HL-60/S4 treated with retinoic acid at 250 ng/mL for 4 days and 3 days (cell line): ENCODE results near the gene MTPN.

Experiments used
- in situ Hi-C: fragments of 300-500 bp; cut with MboI; formaldehyde crosslinking; loops from 2 replicates; pipeline ENCODE4 v1.7.0; 2022; ENCODE audit warnings: low sequenced_read_pairs

Gene MTPN

DNA sequence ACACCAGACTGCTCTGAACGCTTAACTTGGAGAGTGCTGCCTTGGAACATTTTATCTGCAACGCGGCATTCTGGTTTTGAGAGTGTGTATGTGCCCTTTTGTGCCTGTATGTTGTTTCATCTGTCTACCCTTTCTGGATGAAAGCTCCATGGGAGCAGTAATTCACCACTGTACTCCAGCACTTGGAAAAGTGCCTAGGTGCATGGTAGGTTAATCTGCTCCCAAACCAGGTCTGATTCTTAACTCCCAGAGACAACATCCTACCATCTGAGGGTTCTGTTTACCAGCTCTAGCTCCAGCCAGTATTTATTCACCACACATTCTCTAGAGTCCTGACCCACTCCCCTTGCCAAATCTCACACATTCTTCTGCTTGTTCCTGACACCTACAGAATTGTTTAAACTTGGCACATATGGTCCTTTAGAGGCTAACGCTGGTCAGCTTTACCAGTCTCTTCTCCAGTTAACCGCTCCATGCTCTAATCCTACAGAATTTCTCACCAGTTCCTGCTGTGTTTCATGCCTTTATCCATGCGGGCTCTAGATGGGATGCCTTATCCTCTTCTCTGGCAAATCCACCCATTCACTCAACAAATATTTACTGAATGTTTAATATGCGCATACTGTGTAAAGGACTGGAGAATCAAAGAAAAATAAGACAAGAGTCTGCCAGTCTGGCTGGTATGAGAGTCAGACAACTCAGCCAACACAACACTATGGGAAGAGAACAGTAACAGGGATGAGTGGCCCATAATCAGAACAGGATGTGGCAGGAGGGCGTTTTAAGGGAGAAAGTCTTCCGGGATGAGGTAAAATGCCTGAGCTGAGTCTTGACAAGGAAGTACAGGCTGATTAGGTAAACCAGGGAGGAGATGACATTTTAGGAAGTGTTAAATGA, 46.3 kb downstream of the MTPN start:
- in situ Hi-C loops = no loop called here

DNA sequence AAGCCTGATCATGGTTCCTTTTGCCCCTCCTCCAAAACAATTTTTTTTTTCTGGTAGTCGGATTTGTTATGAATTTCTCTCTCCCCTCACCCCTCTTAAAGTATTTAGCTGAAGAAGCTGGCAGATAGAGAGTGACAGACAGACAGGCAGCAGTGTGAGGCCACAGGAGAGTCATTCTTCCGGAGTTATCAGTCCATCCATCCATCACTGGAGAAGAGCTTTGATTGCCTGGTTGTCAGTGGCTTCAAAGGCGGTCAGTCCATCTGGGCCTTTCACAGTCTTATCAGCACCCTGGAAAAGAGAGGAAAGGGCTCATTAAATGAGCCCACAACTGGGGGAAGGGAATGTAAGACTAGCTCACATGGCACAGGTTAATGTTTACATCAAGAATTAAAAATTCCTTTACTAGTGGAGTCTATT, 47.4 kb downstream of the MTPN start:
- in situ Hi-C loops = no loop called here

DNA sequence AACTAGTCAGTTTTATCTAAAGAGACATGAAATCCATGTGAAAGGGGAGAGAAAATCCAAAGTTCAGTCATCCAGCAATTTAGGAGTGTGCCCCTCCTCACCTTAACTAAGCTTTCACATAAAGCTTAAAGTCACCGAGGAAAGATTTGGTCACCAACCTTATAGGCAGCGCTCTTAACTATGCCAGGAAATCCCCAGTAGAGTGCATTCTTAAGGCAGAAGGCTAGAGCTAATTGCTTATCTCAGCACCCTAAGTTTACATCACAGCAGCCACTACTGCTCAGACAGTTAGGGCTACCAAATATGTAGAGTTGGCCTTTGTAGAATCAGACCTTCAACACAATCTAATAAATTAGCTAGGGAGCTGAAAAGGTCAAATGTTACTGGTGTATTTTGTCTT, 47.9 kb downstream of the MTPN start:
- in situ Hi-C loops = no loop called here

DNA sequence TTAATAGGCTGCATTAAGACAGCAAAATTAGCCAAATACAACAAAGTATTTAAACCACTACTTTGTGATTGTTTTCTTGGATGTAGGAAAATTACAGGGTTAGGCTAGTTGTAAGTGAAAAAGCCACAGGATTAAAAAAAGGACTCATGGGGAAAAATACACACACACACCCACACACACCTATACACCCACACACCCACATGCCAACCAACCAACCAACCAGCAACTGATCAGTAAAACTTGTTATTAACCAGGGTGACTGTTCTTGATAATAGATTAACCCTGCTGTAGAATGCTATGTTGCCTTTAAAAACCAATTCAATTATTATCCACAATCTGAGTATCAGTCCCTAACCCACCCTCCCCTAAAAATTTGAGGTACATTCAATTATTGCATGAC, 49.0 kb downstream of the MTPN start:
- in situ Hi-C loops = no loop called here

DNA sequence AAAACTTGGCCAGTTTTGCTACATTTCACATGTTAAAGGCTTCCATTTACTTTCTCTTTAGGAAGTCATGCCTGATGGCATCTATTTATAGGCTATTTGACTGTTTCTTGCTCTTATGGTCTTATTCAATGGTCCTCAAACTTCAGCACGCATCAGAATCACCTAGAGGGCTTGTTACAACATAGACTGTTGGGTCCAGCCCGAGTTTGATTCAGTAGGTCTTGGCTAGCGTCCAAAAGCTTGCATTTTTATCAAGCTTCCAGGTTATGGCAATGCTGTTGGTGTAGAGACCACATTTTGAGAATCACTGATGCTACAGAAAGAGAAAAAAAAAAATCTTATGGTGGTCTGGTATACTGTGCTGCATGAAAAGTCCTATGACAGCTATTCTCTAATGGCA, 51.9 kb downstream of the MTPN start:
- in situ Hi-C loops = no loop called here

DNA sequence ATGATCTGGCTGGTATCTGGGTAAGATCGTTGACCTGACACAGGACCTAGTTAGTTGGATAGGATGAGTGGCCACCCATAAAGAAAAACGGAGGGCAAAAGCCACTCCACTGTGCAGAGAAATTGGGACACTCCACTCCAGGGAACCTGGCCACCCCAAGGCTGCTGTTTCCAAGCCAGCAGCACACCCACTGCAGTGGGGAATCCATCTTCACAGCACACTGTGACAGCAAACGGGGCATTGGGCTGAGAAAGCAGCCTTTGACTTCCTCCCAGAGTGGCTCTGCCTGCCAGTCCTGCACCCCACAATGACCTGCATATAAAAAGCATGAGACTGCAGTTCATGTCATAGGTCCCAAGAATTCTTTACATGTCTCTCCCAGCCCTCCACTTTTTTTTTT, 52.9 kb downstream of the MTPN start:
- in situ Hi-C loops = no loop called here

DNA sequence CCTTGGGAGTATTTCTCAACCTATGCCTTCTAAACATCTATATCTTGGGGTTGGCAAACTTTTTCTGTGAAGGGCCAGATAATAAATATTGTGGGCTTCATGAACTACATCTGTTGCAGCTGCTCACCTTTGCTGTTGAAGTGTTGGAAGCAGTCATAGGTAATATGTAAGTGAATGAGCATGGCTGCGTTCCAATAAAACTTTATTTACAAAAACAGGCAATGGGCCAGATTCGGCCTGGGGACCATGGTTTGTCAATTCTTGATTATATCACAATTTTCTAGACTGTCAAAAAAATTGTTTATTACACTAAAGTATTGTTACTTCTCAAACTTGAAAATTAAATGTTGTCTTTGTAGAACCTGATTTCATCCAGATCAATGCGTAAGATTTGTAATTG, 54.9 kb downstream of the MTPN start:
- in situ Hi-C loops = no loop called here

DNA sequence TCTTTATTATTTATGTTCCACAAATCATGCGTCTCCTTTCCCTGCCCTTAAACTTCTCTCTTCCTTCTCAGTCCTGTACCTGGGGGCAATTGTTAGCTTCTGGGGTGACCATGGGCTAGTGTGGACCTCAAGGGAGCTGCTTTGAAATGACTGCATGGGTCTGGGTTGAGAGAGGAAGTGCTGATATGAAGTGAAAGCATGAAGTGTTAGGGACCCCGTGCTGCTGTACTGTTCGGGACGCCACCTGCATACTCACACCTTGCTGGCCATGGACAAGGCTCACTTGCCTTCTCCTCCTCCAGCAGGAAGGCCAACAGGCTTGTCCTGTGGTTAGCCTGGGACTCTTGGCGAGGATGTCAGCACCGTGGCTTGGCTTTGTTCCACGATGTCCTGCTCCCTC, 56.7 kb downstream of the MTPN start:
- in situ Hi-C loops = no loop called here

DNA sequence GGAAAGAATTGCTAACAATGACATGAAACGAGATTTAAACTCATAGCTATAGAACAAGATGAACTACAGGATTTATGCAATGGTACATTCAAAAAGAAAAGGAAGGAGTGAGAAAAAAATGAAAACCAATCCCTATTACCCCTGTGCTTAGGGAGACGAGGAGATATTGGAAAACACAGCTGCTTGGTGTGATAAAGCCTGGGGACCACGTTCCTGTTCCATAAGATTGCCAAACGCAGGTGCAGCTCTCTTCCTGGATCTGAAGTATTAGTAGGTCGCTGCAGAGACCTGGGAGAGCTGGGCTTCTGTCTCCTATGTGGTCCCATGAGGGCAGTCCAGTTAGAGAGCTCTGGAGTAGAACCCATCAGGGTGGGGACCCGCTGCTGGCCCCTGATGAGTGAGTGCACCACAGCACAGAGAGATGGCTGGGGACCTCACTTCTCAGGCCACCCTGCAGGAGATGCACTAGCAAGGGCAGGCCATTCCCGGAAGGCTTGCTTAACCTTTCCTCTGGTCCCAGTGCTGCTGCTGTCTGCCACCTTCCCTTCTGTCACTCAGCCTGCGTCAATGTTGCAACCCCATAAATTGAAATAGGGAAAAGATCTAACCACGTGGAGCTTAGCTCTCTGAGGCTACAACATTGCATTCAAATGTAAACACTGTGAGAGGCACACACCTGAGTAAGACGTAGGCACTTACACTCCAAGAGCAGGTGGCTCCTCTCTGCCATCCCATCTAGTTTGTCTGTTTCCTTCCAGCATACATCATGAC, 57.9 kb downstream of the MTPN start:
- in situ Hi-C loops = no loop called here

DNA sequence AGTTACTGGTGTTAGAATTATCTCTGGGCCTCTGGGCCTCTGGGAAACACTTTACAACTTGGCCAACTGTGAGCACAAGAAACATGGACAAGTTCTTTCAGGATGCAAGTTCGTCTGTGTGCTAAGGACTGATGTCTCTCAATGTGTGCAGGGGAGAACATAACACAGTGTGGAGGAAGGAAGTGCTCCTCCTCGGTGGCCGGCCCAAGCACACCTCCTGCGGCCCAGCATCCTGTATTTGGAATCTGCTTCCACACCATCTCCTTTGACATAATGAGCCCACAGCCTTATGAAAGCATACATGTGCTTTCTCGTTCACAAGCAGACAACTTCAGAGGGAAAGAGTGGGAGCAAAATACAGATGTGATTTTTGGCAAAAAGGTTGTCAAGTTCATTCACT, 59.0 kb downstream of the MTPN start:
- in situ Hi-C loops = no loop called here

DNA sequence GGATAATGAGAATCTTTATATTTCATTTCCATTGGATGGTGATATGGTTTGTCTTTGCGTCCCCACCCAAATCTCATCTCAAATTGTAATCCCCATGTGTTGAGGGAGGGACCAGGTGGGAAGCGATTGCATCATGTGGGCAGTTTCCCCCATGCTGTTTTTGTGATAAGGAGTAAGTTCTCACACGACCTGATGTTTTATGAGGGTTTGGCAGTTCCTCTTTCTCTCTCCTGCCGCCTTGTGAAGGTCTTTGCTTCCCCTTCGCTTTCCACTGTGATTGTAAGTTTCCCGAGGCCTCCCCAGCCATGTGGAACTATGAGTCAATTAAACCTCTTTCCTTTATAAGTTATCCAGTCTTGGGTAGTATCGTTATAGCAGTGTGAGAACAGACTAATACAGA, 59.4 kb downstream of the MTPN start:
- in situ Hi-C loops = no loop called here

DNA sequence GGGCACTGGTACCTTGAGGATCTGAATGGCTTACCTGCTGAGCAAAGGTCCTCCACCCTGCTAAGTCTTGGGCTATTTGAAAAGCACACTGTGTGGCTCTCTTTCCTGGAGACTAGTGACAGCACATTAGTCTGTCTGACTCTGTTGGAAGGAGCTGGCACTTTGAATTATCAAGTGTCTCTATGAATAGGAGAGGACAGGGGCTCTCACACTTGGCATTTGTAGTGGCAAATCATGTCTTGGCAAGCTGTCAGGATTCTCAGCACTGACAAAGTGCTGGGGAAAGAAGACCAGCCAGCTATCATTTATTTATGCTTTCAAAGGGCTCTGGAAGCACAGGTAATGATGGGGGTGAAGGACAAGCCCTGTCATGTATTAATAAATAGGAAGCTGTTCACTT, 62.8 kb downstream of the MTPN start:
- in situ Hi-C loops = no loop called here

DNA sequence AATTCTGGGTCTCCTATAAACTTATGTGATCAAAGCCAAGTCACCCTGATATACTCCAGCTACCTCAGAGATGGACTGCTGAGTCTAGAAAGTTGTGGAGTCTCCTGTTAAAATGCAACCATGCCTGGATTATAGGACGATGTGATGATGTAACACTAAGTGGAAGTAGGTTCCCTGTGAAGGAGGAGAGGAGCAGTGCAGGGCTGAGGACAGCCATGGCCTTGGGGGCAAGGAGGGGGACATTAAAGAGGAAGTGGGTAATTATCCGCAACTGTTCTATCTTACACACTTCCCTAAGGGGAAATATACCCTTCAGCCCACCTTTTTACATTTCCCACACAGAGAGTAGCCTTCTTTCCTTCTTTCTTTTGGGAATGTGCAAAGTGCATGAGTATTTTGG, 63.8 kb downstream of the MTPN start:
- in situ Hi-C loops = no loop called here

DNA sequence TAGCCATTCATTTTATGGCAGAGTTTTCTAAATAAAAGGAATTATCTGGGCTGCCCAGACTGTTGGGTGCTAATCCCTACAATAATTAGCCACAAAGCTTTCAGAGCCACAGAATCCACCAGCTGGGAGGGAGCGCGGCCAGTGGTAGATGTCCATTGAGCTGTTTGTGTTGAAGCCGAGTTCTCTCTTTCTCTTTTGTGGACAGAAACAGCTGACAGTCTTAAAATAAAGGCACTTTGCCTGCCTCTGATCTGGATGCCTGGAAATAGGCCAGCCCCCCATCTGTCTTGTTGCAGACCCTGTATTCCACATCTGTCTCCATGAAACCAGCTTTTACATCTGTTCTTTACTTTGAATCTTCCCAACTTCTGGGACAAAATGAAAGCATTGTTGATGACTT, 66.1 kb downstream of the MTPN start:
- in situ Hi-C loops = no loop called here

DNA sequence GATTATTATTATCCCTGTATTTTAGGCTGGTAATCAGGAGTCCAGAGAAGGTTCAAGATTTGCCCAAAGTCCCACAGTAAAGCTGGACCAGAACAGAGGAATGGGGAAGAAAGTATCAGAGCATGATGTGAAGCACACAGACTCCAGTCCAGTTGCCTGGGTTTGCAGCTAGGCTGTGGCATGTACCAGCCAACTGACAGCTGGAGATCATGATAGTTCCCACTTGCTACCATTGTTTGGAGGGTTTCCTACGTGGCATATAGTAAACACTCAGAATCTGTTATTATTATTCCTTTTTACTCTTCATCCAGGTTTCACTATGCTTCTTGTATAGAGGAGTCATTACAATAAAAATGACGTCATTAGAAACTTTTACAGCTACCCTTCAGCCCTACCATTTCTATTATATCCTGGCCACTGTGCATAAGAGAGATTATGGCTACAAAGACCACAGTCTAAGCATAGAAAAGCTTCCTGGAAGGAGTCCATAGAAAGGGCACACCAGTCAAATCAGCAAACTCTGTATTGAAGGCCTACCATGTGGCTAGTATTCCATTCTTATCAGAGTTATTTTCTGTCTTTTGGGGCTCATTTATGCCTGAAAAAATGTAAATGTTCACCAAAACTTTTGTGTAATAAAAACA, 66.6 kb downstream of the MTPN start:
- in situ Hi-C loops = no loop called here

DNA sequence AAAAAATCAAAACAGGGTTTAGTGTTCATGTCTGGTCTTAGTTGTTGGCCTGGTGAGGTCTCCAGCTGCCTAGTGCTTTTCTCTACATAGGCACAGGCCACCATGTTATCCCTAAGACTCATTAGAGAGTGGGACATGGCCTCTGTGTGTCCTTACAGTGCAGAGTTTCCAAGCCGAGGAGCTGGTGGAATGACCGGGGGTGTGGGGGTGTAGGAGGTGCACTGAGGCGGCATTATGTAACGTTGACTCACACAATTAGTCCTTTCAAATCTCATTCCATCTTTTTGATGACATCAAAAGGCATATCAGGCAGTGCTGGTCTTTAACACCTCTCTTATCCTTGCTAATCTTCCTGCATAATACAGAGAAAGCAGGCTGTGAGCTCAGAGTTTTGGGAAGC, 71.3 kb downstream of the MTPN start:
- in situ Hi-C loops = no loop called here

DNA sequence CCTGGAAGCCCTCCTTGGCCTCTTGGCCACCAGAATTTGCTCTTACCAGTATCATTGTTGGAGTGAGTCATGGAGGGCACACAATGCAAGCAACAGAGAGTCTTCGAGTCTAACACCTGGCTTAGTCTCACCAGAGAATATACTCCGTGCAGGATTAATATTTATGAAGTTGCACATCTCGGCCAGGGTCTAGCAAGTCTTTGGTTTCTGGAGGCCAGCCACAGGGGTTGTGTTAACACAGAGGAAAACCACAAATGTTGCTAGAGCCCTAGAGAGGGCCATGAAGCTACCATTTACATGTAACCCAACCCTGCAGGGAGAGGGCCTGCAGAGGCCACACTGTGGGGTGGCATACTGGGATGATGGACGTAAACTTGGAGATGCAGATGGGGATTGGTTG, 71.8 kb downstream of the MTPN start:
- in situ Hi-C loops = no loop called here

DNA sequence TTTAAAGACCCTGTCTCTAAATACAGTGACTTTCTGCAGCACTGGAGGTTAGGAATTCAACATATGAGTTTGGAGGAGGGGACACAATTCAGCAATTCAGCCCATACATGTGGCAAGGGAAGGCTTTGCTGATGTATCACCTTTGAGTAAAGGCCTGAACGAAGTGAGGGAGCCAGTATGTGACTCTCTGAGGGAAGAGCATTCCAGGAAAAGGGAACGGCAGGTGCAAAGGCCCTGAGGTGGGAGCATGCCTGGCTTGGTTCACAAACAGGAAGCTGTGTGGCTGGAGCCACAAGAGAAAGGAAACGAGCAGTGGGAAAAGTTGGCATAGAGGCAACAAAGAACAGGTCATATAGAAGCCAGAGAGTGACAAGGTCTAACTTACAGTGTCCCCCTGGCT, 72.9 kb downstream of the MTPN start:
- in situ Hi-C loops = no loop called here

DNA sequence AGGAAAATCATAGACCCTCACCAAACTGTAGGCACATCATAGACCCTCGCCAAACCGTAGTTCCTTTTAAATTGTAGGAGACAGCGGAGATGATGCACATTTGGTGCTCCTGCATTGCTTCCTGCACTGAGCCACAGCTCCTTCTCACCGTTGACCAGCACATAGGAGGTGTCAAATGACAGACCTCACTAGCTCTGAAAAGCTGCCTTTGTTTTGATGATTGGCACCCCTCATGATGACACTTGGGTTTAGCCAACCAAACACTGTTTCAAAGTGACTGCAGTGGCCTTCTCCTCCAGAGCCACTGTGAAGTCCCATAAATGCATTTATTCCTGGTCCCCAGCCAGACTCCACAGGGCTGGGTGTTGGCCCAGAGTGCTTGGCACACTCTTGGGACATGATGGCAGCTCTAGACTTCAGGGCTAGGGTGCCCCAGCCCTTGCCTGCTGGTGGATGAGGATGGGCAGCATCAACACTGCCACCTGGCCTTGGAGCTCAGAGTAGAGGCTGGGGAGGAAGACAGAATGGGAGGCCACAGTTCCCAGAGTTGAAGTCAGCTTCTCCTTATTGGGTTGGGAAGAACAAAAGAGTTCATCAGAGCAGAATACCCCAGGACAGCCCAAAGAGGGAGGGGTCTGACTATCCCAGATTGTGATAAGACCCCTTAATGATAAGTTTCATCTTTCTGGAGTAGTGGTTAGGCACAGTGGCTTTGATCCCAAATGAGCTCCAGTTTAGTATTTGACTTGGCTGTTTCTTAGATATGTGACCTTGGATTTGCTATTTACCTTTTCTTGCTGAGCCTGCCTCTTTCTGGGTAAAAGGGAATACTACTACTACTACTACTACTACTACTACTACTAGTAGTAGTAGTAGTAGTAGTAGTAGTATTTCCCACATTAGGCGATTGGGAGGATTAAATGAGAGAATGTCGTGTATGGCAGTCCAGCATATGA, 75.3 kb downstream of the MTPN start:
- in situ Hi-C loops = no loop called here

DNA sequence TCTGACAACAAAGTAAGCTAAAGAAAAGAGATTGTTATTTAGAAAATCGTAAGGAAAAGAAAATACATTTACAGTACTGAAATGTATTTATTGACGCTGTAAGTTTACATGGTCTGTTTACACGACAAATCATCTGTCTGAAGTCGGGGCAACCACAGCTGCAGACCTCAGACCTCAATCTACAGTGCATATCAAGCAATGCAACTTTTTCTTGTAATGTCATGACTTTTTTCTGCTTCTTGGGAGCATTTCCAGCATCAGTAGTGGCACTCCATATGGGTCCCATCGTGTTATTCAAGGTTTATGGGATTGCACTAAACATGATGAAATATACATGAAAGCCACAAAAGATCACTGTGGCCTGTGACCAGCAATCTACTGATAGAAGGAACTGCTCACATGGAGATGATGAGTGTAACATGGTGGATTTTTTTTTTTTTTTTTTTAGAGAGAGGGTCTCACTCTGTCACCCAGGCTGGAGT, 77.1 kb downstream of the MTPN start:
- in situ Hi-C loops = no loop called here
